HG03139 (cell line): ENCODE measurements around the gene TMEM266.
A peak's percentile ranks its signal among the peaks of the same experiment; 100 is the strongest.

Source experiments
- ATAC-seq: cut with Tn5 transposase; IDR thresholded peaks from one replicate; pipeline ENCODE4 v1.9.1; 2021; ENCODE audit not compliant: unreplicated experiment

TMEM266 gene

DNA sequence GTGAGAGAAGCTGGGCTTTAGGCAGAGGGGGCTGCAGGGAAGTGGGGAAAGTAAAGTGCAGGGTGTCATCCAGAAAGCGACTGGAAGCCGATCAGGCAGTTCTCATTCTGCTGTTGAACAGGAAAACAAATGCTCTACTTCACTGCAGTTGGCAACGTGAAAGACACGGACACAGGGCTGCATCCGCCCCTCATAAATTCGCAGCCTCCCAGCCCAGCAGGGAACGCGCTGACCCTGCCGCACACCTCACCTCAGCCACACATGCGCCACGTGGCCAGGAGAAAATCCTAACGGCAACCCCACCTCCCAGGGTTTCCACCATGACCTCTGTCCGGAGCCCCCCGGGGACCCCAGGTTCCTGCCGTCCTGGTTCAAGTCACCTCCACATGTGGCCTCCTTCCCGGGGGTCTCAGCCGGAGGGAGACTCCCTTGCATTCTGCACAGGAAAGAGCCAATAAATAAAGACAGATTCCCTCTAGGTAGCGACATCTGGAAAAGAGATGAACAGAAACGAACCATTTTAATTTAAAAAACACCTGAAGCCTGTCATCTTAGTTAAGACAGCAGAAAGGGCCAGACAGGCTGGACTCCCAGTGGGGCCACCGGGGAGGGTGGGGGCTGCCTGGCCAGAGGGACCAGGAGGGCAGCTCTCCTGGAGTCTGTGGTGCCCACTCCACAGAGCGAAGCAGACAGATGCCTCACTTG is 118.7 kb downstream of the TMEM266 start:
- no peak for ATAC-seq

- ATAC-seq = no peak
These were observed 119.2 kb downstream of the TMEM266 start for GRCh38 chr15:76179023-76179422.

- no peak for ATAC-seq
These were observed 120.5 kb downstream of the TMEM266 start for GRCh38 chr15:76180321-76180720.

DNA sequence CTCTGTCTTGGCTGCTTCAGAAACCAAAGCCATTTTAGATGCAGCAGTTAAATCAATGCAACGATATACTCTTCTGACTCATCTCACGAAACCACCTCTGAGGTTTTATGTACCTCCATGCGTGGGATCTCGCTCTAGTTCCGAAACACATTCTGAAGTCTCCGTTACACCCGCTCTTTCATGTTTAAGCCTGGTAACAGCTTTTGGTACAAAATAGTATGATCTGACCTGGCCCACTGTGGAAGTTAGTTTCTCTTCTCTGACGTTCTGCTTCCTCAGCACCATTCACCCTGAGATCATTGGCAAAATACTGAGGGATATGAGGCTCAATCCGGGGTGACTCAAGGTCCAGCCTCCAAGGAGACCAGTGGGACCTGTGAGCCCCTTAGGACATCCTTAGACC is 121.9 kb downstream of the TMEM266 start:
- ATAC-seq = no peak

DNA sequence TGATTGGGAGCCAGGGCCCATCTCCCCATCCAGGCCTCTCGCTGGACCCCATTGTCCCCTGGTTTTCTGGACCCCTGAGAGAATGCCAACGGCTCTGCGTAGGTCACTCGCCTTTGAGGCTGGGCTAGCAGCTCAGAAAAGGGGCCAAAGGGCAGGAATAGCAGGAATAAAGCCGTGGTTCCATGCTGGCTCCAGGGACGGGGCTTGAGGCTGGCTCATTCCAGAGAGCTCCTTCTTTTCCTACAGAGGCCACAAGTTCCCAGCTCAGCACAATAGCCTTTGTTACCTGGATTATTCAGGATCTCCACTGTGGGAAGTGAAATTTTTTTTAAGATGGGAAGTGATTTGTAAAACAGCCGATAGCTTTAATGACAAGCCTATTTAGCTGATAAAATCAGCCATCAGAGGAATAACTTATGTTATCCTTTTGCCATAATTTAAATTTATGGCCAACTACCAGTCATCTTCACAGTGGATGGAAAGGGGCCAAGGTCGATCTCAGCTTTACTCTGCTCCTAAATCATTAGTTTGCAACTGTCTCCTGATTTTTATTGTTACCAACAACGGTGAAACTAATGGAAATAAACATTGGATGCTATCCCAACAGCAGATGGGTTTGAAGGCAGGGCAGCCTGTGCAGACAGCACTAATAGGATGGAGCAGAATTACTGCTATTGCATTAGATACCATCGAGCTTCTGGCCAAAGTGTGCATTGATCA is 124.3 kb downstream of the TMEM266 start:
- ATAC-seq = no peak

DNA sequence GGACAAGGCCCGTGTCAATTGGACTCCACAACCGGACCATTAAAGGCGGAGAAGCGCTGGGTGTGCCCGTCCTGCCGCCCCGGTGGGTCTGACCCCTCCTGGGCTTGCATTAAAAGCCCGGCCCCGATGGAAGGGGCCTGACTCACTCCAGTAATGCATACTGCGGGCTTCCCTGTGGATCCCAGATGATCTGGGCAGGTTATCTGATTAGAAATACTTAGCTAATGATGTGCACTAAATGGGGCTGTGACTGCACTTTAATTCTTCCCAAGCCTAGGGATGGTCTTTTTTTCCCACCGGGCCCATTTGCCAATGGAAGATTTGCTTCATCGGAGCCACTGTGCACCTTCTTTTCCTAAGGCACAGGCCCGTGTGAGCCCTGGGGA is 124.9 kb downstream of the TMEM266 start:
- no peak for ATAC-seq

GRCh38 chr15:76185716-76186115 is 125.9 kb downstream of the TMEM266 start:
- no peak for ATAC-seq

GRCh38 chr15:76187163-76187562 is 127.4 kb downstream of the TMEM266 start:
- ATAC-seq = no peak

DNA sequence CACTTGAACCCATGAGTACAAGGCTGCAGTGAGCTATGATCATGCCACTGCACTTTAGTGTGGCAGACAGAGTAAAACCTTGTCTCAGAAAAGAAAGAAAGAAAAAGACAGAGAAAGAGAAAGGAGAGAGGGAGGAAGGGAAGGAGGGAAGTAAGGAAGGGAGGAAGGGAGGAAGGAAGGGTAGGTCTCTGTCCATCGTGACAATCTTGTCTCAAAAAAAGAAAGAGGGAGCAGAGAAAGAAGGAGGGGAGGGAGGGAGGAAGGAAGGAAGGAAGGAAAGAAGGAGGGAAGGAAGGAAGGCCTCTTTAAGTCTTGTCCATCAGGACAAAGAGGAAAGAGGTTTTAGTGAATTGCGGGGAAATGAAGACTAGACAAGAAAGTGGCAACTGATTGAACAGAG is 129.3 kb downstream of the TMEM266 start:
- ATAC-seq = no peak

DNA sequence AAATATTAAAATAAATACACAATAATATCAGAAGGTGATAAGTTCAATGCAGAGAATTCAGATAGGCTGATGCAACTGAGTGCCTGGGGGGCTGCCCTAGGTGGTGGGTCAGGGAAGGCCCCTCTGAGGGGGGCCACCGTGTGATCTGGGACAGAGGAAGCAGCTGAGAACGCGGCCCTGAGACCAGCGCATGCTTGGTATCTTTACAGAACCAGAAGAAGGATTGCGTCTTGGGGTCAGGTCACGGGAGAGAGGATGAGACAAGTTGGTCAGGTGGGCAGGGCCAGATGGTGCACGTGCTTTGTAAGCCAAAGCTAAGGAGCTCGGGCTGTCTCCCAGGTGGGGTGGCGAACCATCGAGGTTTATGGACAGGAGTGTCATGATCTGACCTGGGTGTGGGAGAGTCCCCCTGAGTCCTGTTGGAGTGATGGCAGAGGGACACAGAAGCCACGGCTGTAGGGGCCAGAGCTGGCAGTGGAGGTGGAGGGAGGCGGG is 130.3 kb downstream of the TMEM266 start:
- ATAC-seq = no peak

DNA sequence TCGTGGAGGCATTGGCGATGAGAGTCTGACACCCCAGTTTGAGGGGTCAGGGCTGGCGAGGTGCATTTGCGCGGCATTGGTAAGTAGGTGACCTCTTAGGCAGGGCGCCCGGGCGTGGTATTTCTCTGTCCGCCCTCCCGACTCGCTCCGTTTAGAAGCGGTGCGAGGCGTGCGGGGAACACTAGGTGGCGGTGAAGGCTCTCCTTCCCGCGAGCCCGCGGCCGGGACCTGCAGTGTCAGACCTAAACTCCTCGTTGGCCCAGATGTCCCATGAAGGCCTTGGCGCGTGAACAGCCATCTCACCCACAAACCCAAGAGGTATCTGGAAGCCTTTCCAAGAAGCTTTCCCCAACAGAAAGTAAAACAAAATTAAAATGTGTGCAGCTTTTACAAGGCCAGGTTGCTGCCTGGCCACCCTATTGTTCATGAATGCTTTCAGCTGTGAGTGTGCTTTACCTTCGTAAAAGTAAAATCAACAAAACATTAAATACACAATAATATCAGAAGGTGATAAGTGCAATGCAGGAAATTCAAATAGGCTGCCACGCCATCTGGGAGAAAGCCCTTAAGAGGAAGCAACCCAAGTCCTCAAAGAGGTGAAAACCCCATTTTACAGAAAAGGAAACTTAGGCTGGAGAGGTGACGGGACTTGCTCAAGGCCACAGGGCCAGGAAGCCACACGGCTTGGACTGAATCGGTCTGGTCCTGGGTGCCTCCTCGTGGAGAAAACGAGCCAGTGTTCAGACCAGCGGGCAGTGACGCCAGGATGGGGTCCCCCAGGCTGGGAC is 131.2 kb downstream of the TMEM266 start:
- peak; percentile 72 for ATAC-seq

DNA sequence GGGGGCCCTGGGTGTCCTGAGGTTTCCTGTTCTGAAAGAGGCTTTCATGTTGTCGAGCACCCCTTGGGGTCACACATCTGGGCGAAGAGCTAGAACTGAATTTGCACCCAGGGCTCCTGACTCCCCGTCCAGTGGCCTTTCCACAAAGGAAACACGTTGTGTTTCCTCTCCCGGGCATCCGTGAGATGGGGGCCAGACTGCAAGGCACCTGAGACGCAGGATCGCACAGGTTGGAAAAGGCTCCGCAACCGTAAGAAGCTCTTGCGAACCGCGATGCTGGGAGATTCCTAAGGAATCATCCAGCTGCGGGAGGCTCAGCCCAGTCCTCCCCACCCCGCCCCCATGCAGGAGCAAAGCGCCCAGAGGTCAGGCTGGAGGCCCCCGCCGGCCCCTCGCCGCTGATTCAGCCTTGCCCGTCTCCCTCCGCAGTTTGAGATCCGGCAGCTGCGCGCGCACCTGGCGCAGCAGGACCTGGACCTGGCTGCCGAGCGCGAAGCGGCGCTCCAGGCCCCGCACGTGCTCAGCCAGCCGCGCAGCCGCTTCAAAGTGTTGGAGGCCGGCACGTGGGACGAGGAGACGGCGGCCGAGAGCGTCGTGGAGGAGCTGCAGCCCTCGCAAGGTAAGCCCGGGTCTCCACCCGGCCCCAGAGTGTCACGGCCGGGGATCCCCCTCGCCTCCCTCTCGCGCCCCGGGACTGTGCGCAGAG is 131.9 kb downstream of the TMEM266 start:
- ATAC-seq = no peak

DNA sequence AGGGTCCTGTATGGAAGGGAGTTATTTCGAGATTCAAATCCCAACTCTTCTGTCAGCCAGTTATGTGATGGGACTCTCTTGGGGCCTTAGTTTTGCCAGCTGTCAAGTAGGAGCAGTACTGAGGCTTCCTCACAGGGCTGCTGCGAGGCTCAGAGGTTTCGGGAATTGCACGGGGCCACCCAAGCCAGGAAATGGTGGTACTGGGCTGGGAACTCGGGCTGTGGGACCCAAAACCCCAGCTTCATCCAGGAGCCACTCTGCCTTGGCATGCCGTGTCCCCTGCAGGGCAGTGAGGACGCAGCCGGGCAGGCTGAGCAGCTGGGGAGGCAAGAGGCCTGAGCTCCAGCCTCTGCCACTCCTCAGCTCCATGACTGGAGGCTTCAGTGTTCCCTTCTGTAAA is 132.9 kb downstream of the TMEM266 start:
- no peak for ATAC-seq

DNA sequence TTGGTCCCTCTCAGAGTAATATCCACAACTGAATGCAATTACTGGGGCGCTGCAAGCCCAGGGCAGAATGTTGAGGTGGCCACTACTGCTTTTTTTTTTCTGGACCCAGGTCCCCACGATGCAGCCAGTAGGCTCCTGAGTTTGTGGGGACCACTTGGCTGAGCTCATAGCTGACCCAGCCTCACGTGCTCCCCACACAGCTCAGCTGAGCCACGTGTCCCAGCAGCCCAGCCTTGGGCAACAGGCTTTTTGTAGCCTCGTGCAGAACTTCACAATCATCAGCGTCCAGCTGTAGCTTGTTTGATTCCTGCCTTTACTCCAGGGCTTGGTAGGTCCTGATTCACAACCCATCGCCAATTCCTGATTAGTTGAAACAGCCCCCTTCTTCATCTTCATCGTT is 134.1 kb downstream of the TMEM266 start:
- ATAC-seq = no peak

- no peak for ATAC-seq
These were observed 135.9 kb downstream of the TMEM266 start for GRCh38 chr15:76195506-76196268.

GRCh38 chr15:76196269-76197231 is 136.8 kb downstream of the TMEM266 start:
- no peak for ATAC-seq

GRCh38 chr15:76197703-76198455 is 138.1 kb downstream of the TMEM266 start:
- no peak for ATAC-seq

DNA sequence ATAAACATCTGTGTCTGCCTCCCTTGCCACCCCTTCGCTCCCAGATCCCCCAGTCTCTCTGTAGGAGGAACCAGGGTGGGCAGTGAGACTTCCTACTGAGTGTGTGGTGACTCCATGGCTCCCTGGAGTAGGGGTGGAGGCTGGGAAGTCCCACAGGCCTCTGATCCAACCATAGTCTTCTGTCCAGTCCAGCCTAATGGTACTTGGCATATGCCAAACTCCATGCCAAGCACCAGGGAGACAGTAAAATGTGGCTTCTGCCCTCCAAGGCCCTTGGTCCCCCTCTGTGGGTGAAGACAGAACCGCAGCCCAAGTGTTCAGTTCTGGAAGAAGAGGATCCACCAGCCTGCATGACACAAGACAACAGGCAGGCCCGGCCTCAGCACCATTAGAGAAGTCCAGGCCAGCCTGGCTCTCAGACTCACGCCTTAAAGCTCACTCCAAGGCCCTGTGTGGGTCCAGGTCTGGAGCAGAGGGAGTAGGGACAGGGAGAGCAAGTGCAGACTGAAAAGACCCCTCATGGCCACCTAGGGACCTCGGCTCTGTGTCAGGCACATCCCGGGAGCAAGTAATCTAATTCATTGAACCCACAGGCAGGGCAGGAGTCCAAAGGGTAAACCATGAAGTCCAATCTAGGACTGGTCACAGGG is 138.8 kb downstream of the TMEM266 start:
- no peak for ATAC-seq
